Measurements from ENCODE around the gene NUP37.

NUP37 gene

GRCh38 chr12:102024765-102025164 is 95.1 kb downstream of the NUP37 start:
- no peak for DNase-seq

GRCh38 chr12:102023343-102023930 is 96.5 kb downstream of the NUP37 start:
- DNase-seq: peak; percentile 62
